Neural progenitor cell (in vitro differentiated cells): Measurements from ENCODE around the gene FKBP8. TPM values are rescaled to one million over a fixed set of nuclear protein-coding genes. Genes with fewer than 3 reads are reported as not detected.
"Not testable (repeated sequence)": the region's sequence is repeated elsewhere in the genome, so short reads cannot be mapped to it uniquely, and the experiment has no call there.

Source experiments
- DNase-seq: peaks from one replicate; pipeline ENCODE4 v3.0.0-alpha.2; 2016; ENCODE audit warnings: low spot score
- H2AFZ ChIP-seq: fragments of 200-600 bp; sonication (generic); replicated peaks from 2 replicates; pipeline ENCODE4 v1.6.1; 2016; ENCODE audit warnings: antibody characterized with exemption
- H3F3A ChIP-seq: fragments of 200-600 bp; sonication (generic); 2 replicates; pipeline ENCODE4 v1.6.1; 2016; ENCODE audit warnings: antibody characterized with exemption, low read depth
- H3K27ac ChIP-seq: fragments of 200-600 bp; sonication (generic); 2 replicates; pipeline ENCODE4 v1.5.1; 2016; ENCODE audit warnings: mild to moderate bottlenecking
- H3K27me3 ChIP-seq: fragments of 200-600 bp; sonication (generic); 2 replicates; pipeline ENCODE4 v1.6.1; 2016; ENCODE audit warnings: mild to moderate bottlenecking, moderate library complexity
- H3K36me3 ChIP-seq: fragments of 200-600 bp; sonication (generic); 2 replicates; pipeline ENCODE4 v1.5.1; 2016
- H3K4me1 ChIP-seq: fragments of 200-600 bp; sonication (generic); 2 replicates; pipeline ENCODE4 v1.6.1; 2016; ENCODE audit warnings: mixed run types
- H3K4me2 ChIP-seq: fragments of 200-600 bp; sonication (generic); 2 replicates; pipeline ENCODE4 v1.6.1; 2016
- H3K4me3 ChIP-seq: fragments of 200-600 bp; sonication (generic); 2 replicates; pipeline ENCODE4 v1.5.1; 2016
- H3K79me2 ChIP-seq: fragments of 200-600 bp; sonication (generic); 2 replicates; pipeline ENCODE4 v1.6.1; 2016; ENCODE audit warnings: low read depth
- H3K9ac ChIP-seq: fragments of 200-600 bp; sonication (generic); 2 replicates; pipeline ENCODE4 v1.6.1; 2016
- H3K9me3 ChIP-seq: fragments of 200-600 bp; sonication (generic); 2 replicates; pipeline ENCODE4 v1.5.1; 2016; ENCODE audit warnings: low read depth
- H4K20me1 ChIP-seq: fragments of 200-600 bp; sonication (generic); 2 replicates; pipeline ENCODE4 v1.6.1; 2016; ENCODE audit warnings: low read depth
- H3K27ac Mint-ChIP-seq: 3 replicates; pipeline ENCODE4 v1.8.0; 2021; ENCODE audit warnings: mixed read lengths
- H3K27me3 Mint-ChIP-seq: 2 replicates; pipeline ENCODE4 v1.8.0; 2022; ENCODE audit warnings: low read depth, mild to moderate bottlenecking, inconsistent platforms, moderate library complexity, mixed read lengths; ENCODE audit not compliant: insufficient read depth
- H3K36me3 Mint-ChIP-seq: 3 replicates; pipeline ENCODE4 v1.8.0; 2021; ENCODE audit warnings: mixed read lengths
- H3K4me1 Mint-ChIP-seq: 3 replicates; pipeline ENCODE4 v1.8.0; 2021; ENCODE audit warnings: mixed read lengths
- H3K4me3 Mint-ChIP-seq: 3 replicates; pipeline ENCODE4 v1.8.0; 2021; ENCODE audit warnings: mild to moderate bottlenecking, moderate library complexity, mixed read lengths
- H3K9me3 Mint-ChIP-seq: 3 replicates; pipeline ENCODE4 v1.8.0; 2020; ENCODE audit warnings: mixed read lengths
- EZH2 ChIP-seq: fragments of 200-600 bp; sonication (generic); IDR thresholded peaks from 2 replicates; pipeline ENCODE4 v1.6.1; 2017; ENCODE audit warnings: antibody characterized with exemption, mild to moderate bottlenecking, moderate library complexity
- EZH2phosphoT487 ChIP-seq: fragments of 200-600 bp; sonication (generic); IDR thresholded peaks from 2 replicates; pipeline ENCODE4 v1.6.1; 2017; ENCODE audit warnings: antibody characterized with exemption
- total RNA-seq: library from RNA; depleted of rRNA; stranded (reverse); fragments of >200 nt; gene quantifications from 2 replicates; pipeline ENCODE4 v1.2.3, GENCODE V29; 2015; ENCODE audit warnings: low replicate concordance
- TF ChIP-seq, protein P1 (sequence below): fragments of 200-600 bp; sonication (generic); IDR thresholded peaks from 2 replicates; pipeline ENCODE4 v1.5.1; 2017; ENCODE audit warnings: antibody characterized with exemption, mild to moderate bottlenecking

FKBP8 gene
- total RNA-seq: 115 and 418 TPM in 2 replicates

DNA sequence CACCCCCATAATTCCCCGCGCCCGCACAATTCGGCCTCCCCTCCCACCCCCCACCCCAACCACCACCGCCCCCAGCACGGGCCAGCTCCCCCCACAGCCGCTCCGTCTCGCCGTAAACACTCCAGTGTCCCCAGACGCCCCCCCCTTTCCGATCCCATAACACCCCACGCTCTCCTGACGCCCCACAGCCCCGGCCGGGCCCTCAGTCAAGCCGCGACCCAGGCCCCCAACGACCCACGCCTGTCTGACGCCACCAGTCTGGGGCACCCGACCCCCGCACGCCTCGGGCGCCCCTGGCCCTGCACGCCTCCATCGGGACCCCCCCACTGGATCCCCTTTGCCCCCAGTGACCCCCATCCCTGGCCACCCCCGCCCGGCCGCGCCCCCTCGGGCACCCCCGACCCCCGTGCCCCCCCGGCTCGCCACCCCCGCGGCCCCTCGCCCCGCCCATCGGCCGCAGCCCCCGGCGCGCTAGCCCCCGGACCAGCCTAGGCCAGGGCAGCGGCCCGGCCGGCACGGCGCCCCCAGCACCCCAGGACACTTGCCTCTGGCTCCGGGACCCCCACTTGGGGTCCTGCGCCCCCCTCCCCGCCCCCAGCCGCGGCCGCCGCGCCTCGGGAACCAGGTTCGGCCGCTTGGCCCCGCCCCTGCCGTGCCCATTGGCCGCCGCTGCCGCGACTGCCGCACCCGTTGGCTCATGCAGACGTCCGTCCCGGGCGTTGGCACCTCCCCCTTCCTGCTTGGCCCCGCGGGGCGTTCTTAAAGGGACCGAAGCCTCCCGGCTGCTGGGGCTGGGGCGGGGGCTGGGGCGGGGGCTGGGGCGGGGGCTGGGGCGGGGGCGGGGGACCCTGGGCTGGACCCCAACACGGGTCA is at the start of gene FKBP8:
Gene FKBP8, minus strand, starts transcription at position 633 of the 873 bp plus-strand sequence. CDS start 1,603 bp downstream, outside the sequence.
- H3K9me3 Mint-ChIP-seq: no peaks in the 10 kb centered on the region
- peaks cover 21% of the 10 kb centered on the region for H3K79me2 ChIP-seq
- H3K4me3 Mint-ChIP-seq: peak within 1 kb of the TSS; percentile 94
- H3F3A ChIP-seq: peaks cover 12% of the 10 kb centered on the region
- H3K4me1 ChIP-seq: peaks cover 5% of the 10 kb centered on the region
- H3K4me1 Mint-ChIP-seq: peaks cover 17% of the 10 kb centered on the region
- H2AFZ ChIP-seq: peak within 1 kb of the TSS; percentile 70
- H3K27ac Mint-ChIP-seq: peak within 1 kb of the TSS; percentile 91
- H3K4me2 ChIP-seq: peak within 1 kb of the TSS; percentile 87
- no peaks in the 10 kb centered on the region for H3K27me3 ChIP-seq
- TF ChIP-seq EZH2phosphoT487 (no peak), EZH2 (no peak)
- TF ChIP-seq, protein P1, sequence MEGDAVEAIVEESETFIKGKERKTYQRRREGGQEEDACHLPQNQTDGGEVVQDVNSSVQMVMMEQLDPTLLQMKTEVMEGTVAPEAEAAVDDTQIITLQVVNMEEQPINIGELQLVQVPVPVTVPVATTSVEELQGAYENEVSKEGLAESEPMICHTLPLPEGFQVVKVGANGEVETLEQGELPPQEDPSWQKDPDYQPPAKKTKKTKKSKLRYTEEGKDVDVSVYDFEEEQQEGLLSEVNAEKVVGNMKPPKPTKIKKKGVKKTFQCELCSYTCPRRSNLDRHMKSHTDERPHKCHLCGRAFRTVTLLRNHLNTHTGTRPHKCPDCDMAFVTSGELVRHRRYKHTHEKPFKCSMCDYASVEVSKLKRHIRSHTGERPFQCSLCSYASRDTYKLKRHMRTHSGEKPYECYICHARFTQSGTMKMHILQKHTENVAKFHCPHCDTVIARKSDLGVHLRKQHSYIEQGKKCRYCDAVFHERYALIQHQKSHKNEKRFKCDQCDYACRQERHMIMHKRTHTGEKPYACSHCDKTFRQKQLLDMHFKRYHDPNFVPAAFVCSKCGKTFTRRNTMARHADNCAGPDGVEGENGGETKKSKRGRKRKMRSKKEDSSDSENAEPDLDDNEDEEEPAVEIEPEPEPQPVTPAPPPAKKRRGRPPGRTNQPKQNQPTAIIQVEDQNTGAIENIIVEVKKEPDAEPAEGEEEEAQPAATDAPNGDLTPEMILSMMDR: no peak
- peaks cover 6% of the 10 kb centered on the region for H3K27me3 Mint-ChIP-seq
- H3K36me3 ChIP-seq: no peaks in the 10 kb centered on the region
- H3K27ac ChIP-seq: peak within 1 kb of the TSS; percentile 6
- DNase-seq: peak; percentile 97
- H3K36me3 Mint-ChIP-seq: peaks cover 3% of the 10 kb centered on the region
- peak within 1 kb of the TSS; percentile 87 for H3K4me3 ChIP-seq
- peak within 1 kb of the TSS; percentile 44 for H3K9ac ChIP-seq
- H3K9me3 ChIP-seq: no peaks in the 10 kb centered on the region
- peaks cover 10% of the 10 kb centered on the region for H4K20me1 ChIP-seq

- H3F3A ChIP-seq: peaks cover 61% of the 10 kb centered on the region
- H3K27ac ChIP-seq, H2AFZ ChIP-seq, H3K36me3 Mint-ChIP-seq, DNase-seq, H4K20me1 ChIP-seq, H3K36me3 ChIP-seq, H3K4me3 ChIP-seq, H3K79me2 ChIP-seq, H3K9me3 ChIP-seq, H3K27ac Mint-ChIP-seq, H3K9me3 Mint-ChIP-seq, H3K4me3 Mint-ChIP-seq, H3K9ac ChIP-seq, H3K4me2 ChIP-seq: not testable (repeated sequence)
- H3K27me3 ChIP-seq: peaks cover 36% of the 10 kb centered on the region
- Mint-ChIP-seq H3K4me1 (peaks cover 36% of the 10 kb centered on the region), H3K27me3 (peaks cover 19% of the 10 kb centered on the region)
- peaks cover 21% of the 10 kb centered on the region for H3K4me1 ChIP-seq
Observed at GRCh38 chr19:18592732-18593131, 49.4 kb upstream of the FKBP8 start.

- Histone ChIP-seq H3F3A (peaks cover 62% of the 10 kb centered on the region), H4K20me1 (peaks cover 7% of the 10 kb centered on the region), H3K27me3 (peaks cover 32% of the 10 kb centered on the region), H3K4me3 (no peak overlapping the region), H2AFZ (no peak overlapping the region), H3K9me3 (no peaks in the 10 kb centered on the region), H3K79me2 (no peaks in the 10 kb centered on the region), H3K27ac (no peak overlapping the region), H3K36me3 (no peaks in the 10 kb centered on the region), H3K4me2 (no peak overlapping the region), H3K4me1 (peaks cover 18% of the 10 kb centered on the region), H3K9ac (no peak overlapping the region)
- peaks cover 3% of the 10 kb centered on the region for H3K9me3 Mint-ChIP-seq
- H3K4me3 Mint-ChIP-seq: peak overlapping the region; percentile 59
- DNase-seq: no peak
- H3K36me3 Mint-ChIP-seq: peaks cover 2% of the 10 kb centered on the region
- TF ChIP-seq, protein P1: no peak
- TF ChIP-seq EZH2phosphoT487 (no peak), EZH2 (no peak)
- no peak overlapping the region for H3K27ac Mint-ChIP-seq
- H3K4me1 Mint-ChIP-seq: peaks cover 35% of the 10 kb centered on the region
- peaks cover 21% of the 10 kb centered on the region for H3K27me3 Mint-ChIP-seq
Observed at GRCh38 chr19:18591735-18592385, 48.5 kb upstream of the FKBP8 start.
